Stimulated activated CD4-positive, alpha-beta T cell treated with anti-CD3 and anti-CD28 coated beads, Interleukin-1b, Interleukin-23, amount 100 ng/mL, for 24 hours (primary cell): ENCODE measurements around the gene PRRG2.

Source experiments
- DNase-seq, 4 experiments: peaks; one replicate each; pipeline ENCODE4 v3.0.0-alpha.2; 2020; ENCODE audit warnings: low read depth in 4 of 4, low spot score in 1 of 4

Gene PRRG2

GRCh38 chr19:49581007-49581508, at the start of gene PRRG2:
Gene PRRG2, plus strand, starts transcription at chr19:49581316. Its CDS starts 1,904 bp downstream, at chr19:49583220.
- DNase-seq: no peak

GRCh38 chr19:49533551-49534488, 47.3 kb upstream of the PRRG2 start:
- DNase-seq: peak; percentile 62 to 81 (median 68)

- no peak for DNase-seq
These were observed 46.3 kb upstream of the PRRG2 start for GRCh38 chr19:49534632-49535385.

GRCh38 chr19:49536921-49537462, 44.1 kb upstream of the PRRG2 start:
- no peak for DNase-seq

GRCh38 chr19:49538643-49539042, 42.5 kb upstream of the PRRG2 start:
- DNase-seq: no peak

- no peak for DNase-seq
These were observed 41.7 kb upstream of the PRRG2 start for GRCh38 chr19:49539192-49539952.

- DNase-seq: no peak
These were observed 39.2 kb upstream of the PRRG2 start for GRCh38 chr19:49541914-49542313.

GRCh38 chr19:49542446-49542845, 38.7 kb upstream of the PRRG2 start:
- DNase-seq: no peak

GRCh38 chr19:49543032-49543431, 38.1 kb upstream of the PRRG2 start:
- DNase-seq: no peak

GRCh38 chr19:49544154-49544553, 37.0 kb upstream of the PRRG2 start:
- DNase-seq: no peak

- DNase-seq: peak in 1 of 4 experiments; percentile 54
These were observed 34.1 kb upstream of the PRRG2 start for GRCh38 chr19:49546825-49547565.

- no peak for DNase-seq
These were observed 32.1 kb upstream of the PRRG2 start for GRCh38 chr19:49549045-49549444.

- no peak for DNase-seq
These were observed 29.6 kb upstream of the PRRG2 start for GRCh38 chr19:49551531-49551930.

GRCh38 chr19:49552749-49553148, 28.4 kb upstream of the PRRG2 start:
- no peak for DNase-seq

- DNase-seq: peak in 1 of 4 experiments; percentile 60
These were observed 27.5 kb upstream of the PRRG2 start for GRCh38 chr19:49553451-49554271.

- no peak for DNase-seq
These were observed 26.4 kb upstream of the PRRG2 start for GRCh38 chr19:49554701-49555181.

- DNase-seq: peak in 3 of 4 experiments; percentile 46 to 78 (median 64)
These were observed 25.3 kb upstream of the PRRG2 start for GRCh38 chr19:49555600-49556411.
